ENCODE measurements around the gene DPEP2. TPM values are rescaled to one million over a fixed set of nuclear protein-coding genes. Genes with fewer than 3 reads are reported as not detected.

The DPEP2 gene
- total and polyA plus RNA-seq, 10 of the 15 experiments (the other 5 are each of a cell fraction or from before 2014, with no cell fraction given), result 0.04 to 4.0 (median 2.1) TPM

DNA sequence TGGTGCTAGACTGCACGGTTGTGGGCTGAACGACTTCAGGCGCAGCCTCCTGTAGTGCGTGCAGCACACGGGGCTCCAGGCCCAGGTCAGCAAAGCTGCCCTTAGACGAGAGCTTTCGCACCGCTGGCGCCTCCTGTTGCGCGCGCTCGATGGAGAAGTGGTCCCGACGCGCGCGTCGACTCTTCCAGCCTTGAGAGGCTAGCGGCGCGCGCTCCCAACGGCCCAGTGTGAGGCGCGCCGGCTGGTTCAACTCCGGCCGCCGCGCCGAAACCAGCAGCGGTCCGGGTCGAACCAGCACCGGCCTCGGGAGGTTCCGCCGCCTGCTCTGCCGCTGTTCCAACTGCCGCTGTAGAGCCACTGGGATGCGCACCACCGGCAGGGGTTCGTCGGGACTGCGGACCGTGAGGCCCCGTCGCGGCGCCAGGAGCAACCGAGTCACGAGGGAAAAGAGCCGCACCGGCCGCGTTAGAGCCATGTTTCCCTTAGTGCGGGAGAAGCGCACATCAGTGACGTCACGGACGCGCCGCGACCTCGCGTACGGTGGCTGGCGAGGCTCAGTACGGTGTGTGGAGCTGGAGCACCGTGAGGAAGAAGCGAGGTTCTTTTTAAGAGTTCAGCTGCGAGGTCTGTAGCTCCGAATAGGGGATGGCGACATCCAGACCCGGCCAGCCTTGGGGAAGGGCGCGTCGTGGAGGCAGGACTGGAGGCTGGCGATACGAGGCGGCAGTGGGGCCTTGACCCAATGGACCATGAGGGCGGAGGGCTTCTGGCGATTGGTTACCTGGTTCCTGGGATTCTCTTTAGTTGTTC lies 23.6 kb upstream of the DPEP2 start, which contains the start of the genes DDX28 and DUS2 (continued):
- TF ChIP-seq, protein P1, sequence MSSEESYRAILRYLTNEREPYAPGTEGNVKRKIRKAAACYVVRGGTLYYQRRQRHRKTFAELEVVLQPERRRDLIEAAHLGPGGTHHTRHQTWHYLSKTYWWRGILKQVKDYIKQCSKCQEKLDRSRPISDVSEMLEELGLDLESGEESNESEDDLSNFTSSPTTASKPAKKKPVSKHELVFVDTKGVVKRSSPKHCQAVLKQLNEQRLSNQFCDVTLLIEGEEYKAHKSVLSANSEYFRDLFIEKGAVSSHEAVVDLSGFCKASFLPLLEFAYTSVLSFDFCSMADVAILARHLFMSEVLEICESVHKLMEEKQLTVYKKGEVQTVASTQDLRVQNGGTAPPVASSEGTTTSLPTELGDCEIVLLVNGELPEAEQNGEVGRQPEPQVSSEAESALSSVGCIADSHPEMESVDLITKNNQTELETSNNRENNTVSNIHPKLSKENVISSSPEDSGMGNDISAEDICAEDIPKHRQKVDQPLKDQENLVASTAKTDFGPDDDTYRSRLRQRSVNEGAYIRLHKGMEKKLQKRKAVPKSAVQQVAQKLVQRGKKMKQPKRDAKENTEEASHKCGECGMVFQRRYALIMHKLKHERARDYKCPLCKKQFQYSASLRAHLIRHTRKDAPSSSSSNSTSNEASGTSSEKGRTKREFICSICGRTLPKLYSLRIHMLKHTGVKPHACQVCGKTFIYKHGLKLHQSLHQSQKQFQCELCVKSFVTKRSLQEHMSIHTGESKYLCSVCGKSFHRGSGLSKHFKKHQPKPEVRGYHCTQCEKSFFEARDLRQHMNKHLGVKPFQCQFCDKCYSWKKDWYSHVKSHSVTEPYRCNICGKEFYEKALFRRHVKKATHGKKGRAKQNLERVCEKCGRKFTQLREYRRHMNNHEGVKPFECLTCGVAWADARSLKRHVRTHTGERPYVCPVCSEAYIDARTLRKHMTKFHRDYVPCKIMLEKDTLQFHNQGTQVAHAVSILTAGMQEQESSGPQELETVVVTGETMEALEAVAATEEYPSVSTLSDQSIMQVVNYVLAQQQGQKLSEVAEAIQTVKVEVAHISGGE (CRISPR knock-in tag; IDR thresholded peaks at IDR 0.05), result peak; percentile 59
- TF ChIP-seq ZNF384 (IDR thresholded peaks at IDR 0.05; ENCODE audit: borderline replicate concordance, low read depth, low read length) (no peak), JUNB (IDR thresholded peaks at IDR 0.05) (no peak), NKRF (conservative IDR thresholded peaks at IDR 0.05) (peak; percentile 78; the same call in 1 of the 2 replicates), SMARCA5 (IDR thresholded peaks at IDR 0.05) (peak; percentile 65; the same call in 1 of the 2 replicates), IKZF1 (conservative IDR thresholded peaks at IDR 0.05) (peak; percentile 96), BRCA1 (IDR thresholded peaks at IDR 0.05; ENCODE audit: low read depth, low read length) (peak; percentile 33; the same call in 1 of the 2 replicates), IRF5 (IDR thresholded peaks at IDR 0.05; ENCODE audit: borderline replicate concordance) (no peak), NR2F1 (conservative IDR thresholded peaks at IDR 0.05) (peak; percentile 68), RELA (IDR thresholded peaks at IDR 0.05; ENCODE audit: borderline replicate concordance, partially characterized antibody) (peak; percentile 70), TCF3 (IDR thresholded peaks at IDR 0.05; ENCODE audit: borderline replicate concordance, insufficient read depth, low read depth, low read length) (no peak), ASH2L (IDR thresholded peaks at IDR 0.05; ENCODE audit: borderline replicate concordance, low read depth) (peak; percentile 99), PML (IDR thresholded peaks at IDR 0.05; ENCODE audit: low read length) (no peak), SMAD5 (IDR thresholded peaks at IDR 0.05; ENCODE audit: low read depth) (no peak; the same call in 1 of the 2 replicates)
- TF ChIP-seq, protein P2, sequence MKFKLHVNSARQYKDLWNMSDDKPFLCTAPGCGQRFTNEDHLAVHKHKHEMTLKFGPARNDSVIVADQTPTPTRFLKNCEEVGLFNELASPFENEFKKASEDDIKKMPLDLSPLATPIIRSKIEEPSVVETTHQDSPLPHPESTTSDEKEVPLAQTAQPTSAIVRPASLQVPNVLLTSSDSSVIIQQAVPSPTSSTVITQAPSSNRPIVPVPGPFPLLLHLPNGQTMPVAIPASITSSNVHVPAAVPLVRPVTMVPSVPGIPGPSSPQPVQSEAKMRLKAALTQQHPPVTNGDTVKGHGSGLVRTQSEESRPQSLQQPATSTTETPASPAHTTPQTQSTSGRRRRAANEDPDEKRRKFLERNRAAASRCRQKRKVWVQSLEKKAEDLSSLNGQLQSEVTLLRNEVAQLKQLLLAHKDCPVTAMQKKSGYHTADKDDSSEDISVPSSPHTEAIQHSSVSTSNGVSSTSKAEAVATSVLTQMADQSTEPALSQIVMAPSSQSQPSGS (IDR thresholded peaks at IDR 0.05; ENCODE audit: low read length), result no peak
- TF ChIP-seq, protein P3, sequence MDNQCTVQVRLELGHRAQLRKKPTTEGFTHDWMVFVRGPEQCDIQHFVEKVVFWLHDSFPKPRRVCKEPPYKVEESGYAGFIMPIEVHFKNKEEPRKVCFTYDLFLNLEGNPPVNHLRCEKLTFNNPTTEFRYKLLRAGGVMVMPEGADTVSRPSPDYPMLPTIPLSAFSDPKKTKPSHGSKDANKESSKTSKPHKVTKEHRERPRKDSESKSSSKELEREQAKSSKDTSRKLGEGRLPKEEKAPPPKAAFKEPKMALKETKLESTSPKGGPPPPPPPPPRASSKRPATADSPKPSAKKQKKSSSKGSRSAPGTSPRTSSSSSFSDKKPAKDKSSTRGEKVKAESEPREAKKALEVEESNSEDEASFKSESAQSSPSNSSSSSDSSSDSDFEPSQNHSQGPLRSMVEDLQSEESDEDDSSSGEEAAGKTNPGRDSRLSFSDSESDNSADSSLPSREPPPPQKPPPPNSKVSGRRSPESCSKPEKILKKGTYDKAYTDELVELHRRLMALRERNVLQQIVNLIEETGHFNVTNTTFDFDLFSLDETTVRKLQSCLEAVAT (IDR thresholded peaks at IDR 0.05), result peak; percentile 40; the same call in 1 of the 2 replicates

All from GM12878 (cell line).